GM12878 (cell line): ENCODE measurements around the gene DMAC1. TPM values are rescaled to one million over a fixed set of nuclear protein-coding genes. Genes with fewer than 3 reads are reported as not detected.

Experiments
- BACH1 ChIP-seq: fragments of 450-650 bp; IDR thresholded peaks from 2 replicates; pipeline ENCODE4 v1.6.1; 2017; ENCODE audit warnings: mild to moderate bottlenecking, borderline replicate concordance
- CBX3 ChIP-seq: fragments of 200-600 bp; sonication (generic); IDR thresholded peaks from 2 replicates; pipeline ENCODE4 v1.6.1; 2016; ENCODE audit warnings: low read depth, borderline replicate concordance
- ELK1 ChIP-seq: IDR thresholded peaks from 2 replicates; pipeline ENCODE4 v1.6.1; 2012; ENCODE audit warnings: low read depth, low read length, improper control_type of control experiment
- FOXM1 ChIP-seq: IDR thresholded peaks from 2 replicates; pipeline ENCODE4 v1.6.1; 2012; ENCODE audit warnings: low read depth, mild to moderate bottlenecking, inconsistent platforms, low read length, moderate library complexity
- GABPA ChIP-seq: IDR thresholded peaks from 2 replicates; pipeline ENCODE4 v1.6.1; 2014; ENCODE audit warnings: antibody characterized with exemption, low read depth, mild to moderate bottlenecking, inconsistent platforms
- HDAC2 ChIP-seq: fragments of 200-600 bp; sonication (generic); IDR thresholded peaks from 2 replicates; pipeline ENCODE4 v1.6.1; 2017
- JUND ChIP-seq: IDR thresholded peaks from 2 replicates; pipeline ENCODE4 v1.6.1; 2012; ENCODE audit warnings: low read depth, mild to moderate bottlenecking, low read length, improper control_type of control experiment, moderate library complexity
- NFYA ChIP-seq: IDR thresholded peaks from 2 replicates; pipeline ENCODE4 v1.6.1; 2011; ENCODE audit warnings: low read depth, mild to moderate bottlenecking, low read length, improper control_type of control experiment, borderline replicate concordance
- NR2C2 ChIP-seq: IDR thresholded peaks from 2 replicates; pipeline ENCODE4 v1.6.1; 2011; ENCODE audit warnings: borderline replicate concordance, low read depth; ENCODE audit not compliant: control insufficient read depth, insufficient read length
- NRF1 ChIP-seq: conservative IDR thresholded peaks from 2 replicates; pipeline ENCODE4 v1.6.1; 2011; ENCODE audit warnings: mild to moderate bottlenecking, low read depth, low read length, improper control_type of control experiment
- PAX5 ChIP-seq: IDR thresholded peaks from 2 replicates; pipeline ENCODE4 v1.6.1; 2011; ENCODE audit warnings: low read depth, low read length, borderline replicate concordance
- POLR2AphosphoS2 ChIP-seq: IDR thresholded peaks from 2 replicates; pipeline ENCODE4 v1.6.1; 2011; ENCODE audit warnings: low read depth, mild to moderate bottlenecking, low read length, improper control_type of control experiment, moderate library complexity
- RAD51 ChIP-seq: fragments of 450-650 bp; IDR thresholded peaks from 2 replicates; pipeline ENCODE4 v1.6.1; 2016; ENCODE audit warnings: moderate library complexity, mild to moderate bottlenecking, inconsistent platforms
- RELA ChIP-seq: fragments of 450-650 bp; IDR thresholded peaks from 2 replicates; pipeline ENCODE4 v1.8.0; 2014; ENCODE audit warnings: borderline replicate concordance; ENCODE audit not compliant: partially characterized antibody
- REST ChIP-seq: IDR thresholded peaks from 2 replicates; pipeline ENCODE4 v1.6.1; 2012; ENCODE audit warnings: mild to moderate bottlenecking, low read depth, low read length
- SMC3 ChIP-seq: IDR thresholded peaks from 2 replicates; pipeline ENCODE4 v1.6.1; 2011; ENCODE audit warnings: low read length, improper control_type of control experiment, borderline replicate concordance
- SUPT20H ChIP-seq: IDR thresholded peaks from 2 replicates; pipeline ENCODE4 v1.6.1; 2011; ENCODE audit warnings: low read depth, mild to moderate bottlenecking, low read length, moderate library complexity, borderline replicate concordance; ENCODE audit not compliant: control insufficient read depth
- TCF12 ChIP-seq: IDR thresholded peaks from 2 replicates; pipeline ENCODE4 v1.6.1; 2011; ENCODE audit warnings: low read depth, mild to moderate bottlenecking, low read length
- ZBED1 ChIP-seq: IDR thresholded peaks from 2 replicates; pipeline ENCODE4 v1.6.1; 2016; ENCODE audit warnings: borderline replicate concordance
- polyA plus RNA-seq, 11 experiments: library from polyadenylated mRNA; depleted of rRNA in 4 of 11; unstranded in 6 of 11; stranded (reverse) in 5 of 11; fragments of >200 nt; fragmentation: Nextera tagmentation in 4 of 11; fragmentation: Illumina TruSeq in 1 of 11; extraction: Ambion mirVana in 4 of 11; extraction: Trizol in 1 of 11; gene quantifications; 1 replicate in 1 of 11; 2 replicates in 10 of 11; pipeline versions ENCODE4 v1.2.1 to v1.2.3, GENCODE V29; 2011 to 2016; ENCODE audit warnings: inconsistent platforms in 2 of 11, missing spikeins in 2 of 11, low read depth in 1 of 11
- total RNA-seq, 4 experiments: library from RNA; depleted of rRNA in 3 of 4; stranded (reverse); fragments of >200 nt in 3 of 4; fragmentation: Illumina TruSeq in 1 of 4; extraction: Trizol in 1 of 4; gene quantifications; 2 replicates each; pipeline versions ENCODE4 v1.2.1 to v1.2.3, GENCODE V29; 2013 to 2021
- TF ChIP-seq, protein P1 (sequence below): IDR thresholded peaks from 2 replicates; pipeline ENCODE4 v1.6.1; 2012; ENCODE audit warnings: low read length, inconsistent platforms
- TF ChIP-seq, protein P2 (sequence below): fragments of 450-650 bp; IDR thresholded peaks from 2 replicates; pipeline ENCODE4 v1.6.1; 2017; ENCODE audit warnings: mild to moderate bottlenecking, moderate library complexity

Gene DMAC1
- total and polyA plus RNA-seq, 10 of the 15 experiments (the other 5 are each of a cell fraction or from before 2014, with no cell fraction given) = 16.0 to 123 (median 44.5) TPM

GRCh38 chr9:7799234-7799943 lies at the start of gene DMAC1 (continued):
- TF ChIP-seq, protein P1, sequence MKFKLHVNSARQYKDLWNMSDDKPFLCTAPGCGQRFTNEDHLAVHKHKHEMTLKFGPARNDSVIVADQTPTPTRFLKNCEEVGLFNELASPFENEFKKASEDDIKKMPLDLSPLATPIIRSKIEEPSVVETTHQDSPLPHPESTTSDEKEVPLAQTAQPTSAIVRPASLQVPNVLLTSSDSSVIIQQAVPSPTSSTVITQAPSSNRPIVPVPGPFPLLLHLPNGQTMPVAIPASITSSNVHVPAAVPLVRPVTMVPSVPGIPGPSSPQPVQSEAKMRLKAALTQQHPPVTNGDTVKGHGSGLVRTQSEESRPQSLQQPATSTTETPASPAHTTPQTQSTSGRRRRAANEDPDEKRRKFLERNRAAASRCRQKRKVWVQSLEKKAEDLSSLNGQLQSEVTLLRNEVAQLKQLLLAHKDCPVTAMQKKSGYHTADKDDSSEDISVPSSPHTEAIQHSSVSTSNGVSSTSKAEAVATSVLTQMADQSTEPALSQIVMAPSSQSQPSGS = no peak
- no peak for TF ChIP-seq NFYA
- no peak for TF ChIP-seq HDAC2
- TF ChIP-seq CBX3 = no peak
- TF ChIP-seq RELA = no peak
- peak; percentile 76; the same call in 1 of the 2 replicates for TF ChIP-seq POLR2AphosphoS2
- TF ChIP-seq SUPT20H = no peak
- peak; percentile 87 for TF ChIP-seq RAD51
- TF ChIP-seq, protein P2, sequence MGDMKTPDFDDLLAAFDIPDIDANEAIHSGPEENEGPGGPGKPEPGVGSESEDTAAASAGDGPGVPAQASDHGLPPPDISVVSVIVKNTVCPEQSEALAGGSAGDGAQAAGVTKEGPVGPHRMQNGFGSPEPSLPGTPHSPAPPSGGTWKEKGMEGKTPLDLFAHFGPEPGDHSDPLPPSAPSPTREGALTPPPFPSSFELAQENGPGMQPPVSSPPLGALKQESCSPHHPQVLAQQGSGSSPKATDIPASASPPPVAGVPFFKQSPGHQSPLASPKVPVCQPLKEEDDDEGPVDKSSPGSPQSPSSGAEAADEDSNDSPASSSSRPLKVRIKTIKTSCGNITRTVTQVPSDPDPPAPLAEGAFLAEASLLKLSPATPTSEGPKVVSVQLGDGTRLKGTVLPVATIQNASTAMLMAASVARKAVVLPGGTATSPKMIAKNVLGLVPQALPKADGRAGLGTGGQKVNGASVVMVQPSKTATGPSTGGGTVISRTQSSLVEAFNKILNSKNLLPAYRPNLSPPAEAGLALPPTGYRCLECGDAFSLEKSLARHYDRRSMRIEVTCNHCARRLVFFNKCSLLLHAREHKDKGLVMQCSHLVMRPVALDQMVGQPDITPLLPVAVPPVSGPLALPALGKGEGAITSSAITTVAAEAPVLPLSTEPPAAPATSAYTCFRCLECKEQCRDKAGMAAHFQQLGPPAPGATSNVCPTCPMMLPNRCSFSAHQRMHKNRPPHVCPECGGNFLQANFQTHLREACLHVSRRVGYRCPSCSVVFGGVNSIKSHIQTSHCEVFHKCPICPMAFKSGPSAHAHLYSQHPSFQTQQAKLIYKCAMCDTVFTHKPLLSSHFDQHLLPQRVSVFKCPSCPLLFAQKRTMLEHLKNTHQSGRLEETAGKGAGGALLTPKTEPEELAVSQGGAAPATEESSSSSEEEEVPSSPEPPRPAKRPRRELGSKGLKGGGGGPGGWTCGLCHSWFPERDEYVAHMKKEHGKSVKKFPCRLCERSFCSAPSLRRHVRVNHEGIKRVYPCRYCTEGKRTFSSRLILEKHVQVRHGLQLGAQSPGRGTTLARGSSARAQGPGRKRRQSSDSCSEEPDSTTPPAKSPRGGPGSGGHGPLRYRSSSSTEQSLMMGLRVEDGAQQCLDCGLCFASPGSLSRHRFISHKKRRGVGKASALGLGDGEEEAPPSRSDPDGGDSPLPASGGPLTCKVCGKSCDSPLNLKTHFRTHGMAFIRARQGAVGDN = peak; percentile 53; the same call in 1 of the 2 replicates
- 0 out of 2 replicates have a peak, but pooled peaks have one; percentile 46 for TF ChIP-seq ZBED1
- TF ChIP-seq TCF12 = no peak
- no peak for TF ChIP-seq BACH1
- TF ChIP-seq PAX5 = no peak
- no peak for TF ChIP-seq SMC3
- TF ChIP-seq NR2C2 = no peak
- TF ChIP-seq GABPA = peak; percentile 89
- TF ChIP-seq JUND = no peak
- no peak for TF ChIP-seq FOXM1
- peak; percentile 79 for TF ChIP-seq ELK1
- peak; percentile 51 for TF ChIP-seq NRF1
- no peak for TF ChIP-seq REST
